Measurements from ENCODE around the gene SCGB1C1. TPM values are rescaled to one million over a fixed set of nuclear protein-coding genes. Genes with fewer than 3 reads are reported as not detected.

The SCGB1C1 gene
- total RNA-seq, 1 experiment from 2014 or later: not detected

GRCh38 chr11:241634-242033 lies 48.8 kb downstream of the SCGB1C1 start:
- no peak overlapping the region for H3K27ac ChIP-seq (ENCODE audit: low read depth, low read length)
- TF ChIP-seq CBX3 (IDR thresholded peaks at IDR 0.05; ENCODE audit: low read depth): no peak
- TF ChIP-seq EZH2phosphoT487 (IDR thresholded peaks at IDR 0.05; ENCODE audit: borderline replicate concordance): no peak
- no peak for TF ChIP-seq EZH2 (IDR thresholded peaks at IDR 0.05)
- no peak for TF ChIP-seq ATF3 (IDR thresholded peaks at IDR 0.05)
- TF ChIP-seq RAD21 (IDR thresholded peaks at IDR 0.05; ENCODE audit: low read depth): no peak
- TF ChIP-seq CTCF (IDR thresholded peaks at IDR 0.05 in 2 of 3, conservative IDR thresholded peaks at IDR 0.05 in 1 of 3; ENCODE audit: borderline replicate concordance in 1 of 3, insufficient read depth in 1 of 3, low read depth in 2 of 3, low read length in 2 of 3): no peak
- TF ChIP-seq POLR2AphosphoS5 (IDR thresholded peaks at IDR 0.05; ENCODE audit: low read depth, low read length): no peak
- no peak for TF ChIP-seq FOSL1 (IDR thresholded peaks at IDR 0.05; ENCODE audit: low read depth)
- no peak for TF ChIP-seq SP1 (IDR thresholded peaks at IDR 0.05; ENCODE audit: low read depth)
- TF ChIP-seq EGR1 (IDR thresholded peaks at IDR 0.05; ENCODE audit: low read depth): no peak
- TF ChIP-seq CEBPB (IDR thresholded peaks at IDR 0.05; ENCODE audit: low read depth): no peak
- no peak for TF ChIP-seq JUND (IDR thresholded peaks at IDR 0.05)
- no peak for TF ChIP-seq MAX (IDR thresholded peaks at IDR 0.05)
- no peak for TF ChIP-seq ZNF274 (IDR thresholded peaks at IDR 0.05; ENCODE audit: low read depth, low read length)
- TF ChIP-seq ZBTB33 (IDR thresholded peaks at IDR 0.05; ENCODE audit: extremely low read depth, insufficient replicate concordance, low read length): no peak
- H3K4me3 ChIP-seq (replicated peaks in 1 of 2; ENCODE audit: low read depth in 1 of 2, low read length in 2 of 2): no peak overlapping the region
- CTCF ChIA-PET: no interaction called here
- DNase-seq (ENCODE audit: low read depth, low spot score) (no peak), ATAC-seq (no peak)
- H3K4me1 ChIP-seq (ENCODE audit: control insufficient read depth in 1 of 2, insufficient read depth in 2 of 2, low read length in 2 of 2): peaks cover 6 to 10% of the 10 kb centered on the region in 2 experiments; a peak in 3 of 4 replicates
- H3K79me2 ChIP-seq (ENCODE audit: insufficient read depth, low read length): peaks cover 79% of the 10 kb centered on the region
- no peak overlapping the region for H3K4me2 ChIP-seq (ENCODE audit: low read length)
- POLR2A ChIA-PET: no interaction called here
- RAD21 ChIA-PET (ENCODE audit: low non-redundant PET in 1 of 2, low total read pairs in 2 of 2, uncharacterized antibody in 2 of 2, unreplicated experiment in 2 of 2): no interaction called here
- H3K27me3 ChIP-seq (ENCODE audit: insufficient read depth, low read length): no peaks in the 10 kb centered on the region
- no peak overlapping the region for H2AFZ ChIP-seq (ENCODE audit: low read depth, low read length, poor library complexity, severe bottlenecking)
- no peaks in the 10 kb centered on the region for H3K9me2 ChIP-seq (ENCODE audit: insufficient read depth)
- H3K9ac ChIP-seq (ENCODE audit: low read length): no peak overlapping the region
- peaks cover 44 to 62% of the 10 kb centered on the region in 2 experiments for H3K36me3 ChIP-seq (ENCODE audit: control insufficient read depth in 1 of 2, insufficient read depth in 2 of 2, low read length in 2 of 2)
- intact Hi-C loops (cut with micrococcal nuclease): no loop called here
- no TSS peak for BruUV-seq (replicated peaks)
- H4K20me1 ChIP-seq (ENCODE audit: insufficient read depth): 0 out of 2 replicates have a peak, but pooled peaks cover 5% of the 10 kb centered on the region
- H3K9me3 ChIP-seq (ENCODE audit: control insufficient read depth in 1 of 2, insufficient read depth in 1 of 2, low read depth in 1 of 2, low read length in 2 of 2): no peaks in the 10 kb centered on the region

Other genes starting within 250 kb of the SCGB1C1 start
- 49.1 TPM for gene BET1L, start 14.3 kb downstream of the SCGB1C1 start, total RNA-seq (2021; ENCODE audit: unreplicated experiment)
- 75.2 TPM for gene RIC8A, start 14.6 kb downstream of the SCGB1C1 start, total RNA-seq (2021; ENCODE audit: unreplicated experiment)
- gene SIRT3, start 43.3 kb downstream of the SCGB1C1 start, total RNA-seq (2021; ENCODE audit: unreplicated experiment): 17.9 TPM
- 179 TPM for gene PSMD13, start 43.9 kb downstream of the SCGB1C1 start, total RNA-seq (2021; ENCODE audit: unreplicated experiment)
- gene NLRP6, start 85.3 kb downstream of the SCGB1C1 start, total RNA-seq (2021; ENCODE audit: unreplicated experiment): not detected
- 57.5 TPM for gene PGGHG, start 96.0 kb downstream of the SCGB1C1 start, total RNA-seq (2021; ENCODE audit: unreplicated experiment)
- not detected for gene IFITM5, start 106.4 kb downstream of the SCGB1C1 start, total RNA-seq (2021; ENCODE audit: unreplicated experiment)
- 106 TPM for gene IFITM2, start 114.7 kb downstream of the SCGB1C1 start, total RNA-seq (2021; ENCODE audit: unreplicated experiment)
- 6.1 TPM for gene IFITM1, start 121.0 kb downstream of the SCGB1C1 start, total RNA-seq (2021; ENCODE audit: unreplicated experiment)
- gene IFITM3, start 127.8 kb downstream of the SCGB1C1 start, total RNA-seq (2021; ENCODE audit: unreplicated experiment): 380 TPM
- 54.3 TPM for gene B4GALNT4, start 176.4 kb downstream of the SCGB1C1 start, total RNA-seq (2021; ENCODE audit: unreplicated experiment)
- 157 TPM for gene PKP3, start 201.1 kb downstream of the SCGB1C1 start, total RNA-seq (2021; ENCODE audit: unreplicated experiment)
- gene SIGIRR, start 221.9 kb downstream of the SCGB1C1 start, total RNA-seq (2021; ENCODE audit: unreplicated experiment): 85.6 TPM
- gene ANO9, start 248.9 kb downstream of the SCGB1C1 start, total RNA-seq (2021; ENCODE audit: unreplicated experiment): 70.3 TPM